GM18858 (cell line): ENCODE measurements around the gene GPRC5C.
"Not testable (repeated sequence)": the region's sequence is repeated elsewhere in the genome, so short reads cannot be mapped to it uniquely, and the experiment has no call there.

Experiments used
- ATAC-seq: cut with Tn5 transposase; IDR thresholded peaks from one replicate; pipeline ENCODE4 v1.9.1; 2021; ENCODE audit not compliant: unreplicated experiment

The GPRC5C gene

DNA sequence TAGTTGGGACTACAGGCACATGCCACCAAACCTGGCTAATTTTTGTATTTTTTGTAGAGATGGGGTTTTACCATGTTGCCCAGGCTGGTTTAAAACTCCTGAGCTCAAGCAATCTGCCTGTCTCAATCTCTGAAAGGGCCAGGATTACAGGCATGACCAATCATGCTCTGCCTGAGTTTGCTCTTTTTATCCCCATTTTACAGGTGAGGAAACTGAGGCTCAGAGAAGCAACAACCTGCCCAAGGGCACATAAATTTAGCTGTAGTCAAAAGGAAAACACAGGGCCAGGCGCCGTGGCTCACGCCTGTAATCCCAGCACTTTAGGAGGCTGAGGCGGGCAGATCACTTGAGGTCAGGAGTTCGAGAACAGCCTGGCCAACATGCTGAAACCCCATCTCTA is 26.6 kb upstream of the GPRC5C start:
- not testable (repeated sequence) for ATAC-seq

DNA sequence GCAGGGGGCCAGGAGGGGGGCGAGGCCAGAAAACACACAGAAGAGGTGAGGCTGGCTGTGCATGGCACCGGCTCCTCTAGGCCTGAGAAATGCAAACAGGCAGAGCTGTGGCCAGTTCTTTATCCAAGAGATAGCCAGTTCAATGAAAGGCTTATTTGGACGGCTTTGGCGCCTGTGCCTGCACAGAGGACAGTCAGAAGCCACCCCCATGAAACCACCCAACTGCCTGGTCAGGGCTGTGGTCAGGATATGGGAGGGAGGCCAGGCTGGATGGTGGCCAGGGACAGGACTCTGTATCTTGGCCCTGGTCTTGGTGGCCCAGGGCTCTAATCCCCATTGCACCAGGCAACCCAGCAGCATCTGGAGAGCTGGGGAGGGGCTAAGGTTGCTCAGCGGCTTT is 24.5 kb upstream of the GPRC5C start:
- no peak for ATAC-seq

DNA sequence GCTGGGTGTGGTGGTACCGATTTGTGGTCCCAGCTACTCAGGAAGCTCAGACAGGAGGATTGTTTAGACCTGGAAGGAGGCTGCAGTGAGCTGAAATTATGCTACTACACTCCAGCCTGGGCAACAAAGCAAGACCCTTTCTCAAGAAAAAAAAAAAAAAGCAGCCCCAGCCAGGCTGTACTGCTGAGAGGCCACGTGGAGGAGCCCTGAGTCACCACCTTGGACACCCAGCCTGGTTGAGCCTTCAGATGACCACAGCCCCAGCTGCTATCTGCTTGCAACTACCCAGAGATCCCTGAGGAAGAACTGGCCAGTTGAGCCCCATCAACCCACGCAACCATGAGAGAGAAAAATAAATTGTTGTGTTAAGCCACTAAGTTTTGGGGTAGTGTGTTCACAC is 23.6 kb upstream of the GPRC5C start:
- ATAC-seq: no peak

DNA sequence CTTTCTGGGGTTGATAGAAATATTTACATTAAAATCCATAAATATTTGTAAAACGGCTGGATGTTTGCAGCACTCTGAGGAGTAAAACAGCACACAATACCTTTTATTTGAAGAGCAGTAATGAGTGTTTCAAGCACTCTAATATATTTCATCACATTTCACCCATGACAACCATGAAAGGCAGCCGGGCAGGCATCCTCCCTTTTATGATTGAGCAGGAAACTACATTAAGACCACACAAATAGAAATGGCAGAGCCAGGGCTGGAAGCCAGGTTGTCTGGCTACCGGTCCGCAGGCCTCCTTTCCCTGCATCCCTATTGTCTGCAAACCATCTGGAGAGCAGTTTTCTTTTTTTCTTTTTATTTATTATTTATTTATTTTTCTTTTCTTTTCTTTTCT is 23.1 kb upstream of the GPRC5C start:
- ATAC-seq: no peak

DNA sequence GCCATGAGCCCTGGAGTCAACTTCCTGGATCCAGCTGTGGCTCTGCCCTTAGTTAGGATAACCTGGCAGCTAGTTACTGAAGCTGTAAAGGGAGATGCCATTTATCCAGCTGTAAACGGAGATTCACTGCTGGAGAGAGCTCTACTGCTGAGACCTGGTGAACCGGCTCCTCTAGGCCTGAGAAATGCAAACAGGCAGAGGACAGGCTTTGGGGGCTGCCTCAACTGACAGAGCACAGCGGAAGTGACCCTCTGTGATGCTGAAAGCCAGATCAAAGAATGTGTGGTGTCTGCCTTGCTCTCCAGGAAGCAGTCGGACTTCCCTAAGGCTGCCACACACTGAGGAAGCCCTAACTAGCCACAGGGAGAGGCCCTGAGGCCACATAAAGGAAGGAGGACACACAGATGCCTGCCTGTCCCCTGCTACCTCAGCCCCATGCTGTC is 21.9 kb upstream of the GPRC5C start:
- ATAC-seq: no peak

DNA sequence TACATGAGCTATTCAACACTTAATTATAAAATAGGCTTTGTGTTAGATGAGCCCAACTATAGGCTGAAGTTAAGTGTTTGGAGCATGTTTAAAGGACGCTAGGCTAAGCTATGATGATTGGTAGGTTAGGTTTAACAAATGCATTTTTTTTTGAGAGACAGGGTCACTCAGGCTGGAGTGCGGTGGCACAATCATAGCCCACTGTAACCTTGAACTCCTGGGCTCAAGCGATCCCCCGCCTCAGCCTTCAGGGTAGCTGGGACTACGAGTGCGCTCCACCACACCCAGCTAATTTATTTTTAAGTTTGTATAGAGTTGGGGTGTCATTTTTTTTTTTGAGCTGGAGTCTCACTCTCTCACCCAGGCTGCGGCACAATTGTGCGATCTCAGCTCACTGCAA is 19.3 kb upstream of the GPRC5C start:
- no peak for ATAC-seq

DNA sequence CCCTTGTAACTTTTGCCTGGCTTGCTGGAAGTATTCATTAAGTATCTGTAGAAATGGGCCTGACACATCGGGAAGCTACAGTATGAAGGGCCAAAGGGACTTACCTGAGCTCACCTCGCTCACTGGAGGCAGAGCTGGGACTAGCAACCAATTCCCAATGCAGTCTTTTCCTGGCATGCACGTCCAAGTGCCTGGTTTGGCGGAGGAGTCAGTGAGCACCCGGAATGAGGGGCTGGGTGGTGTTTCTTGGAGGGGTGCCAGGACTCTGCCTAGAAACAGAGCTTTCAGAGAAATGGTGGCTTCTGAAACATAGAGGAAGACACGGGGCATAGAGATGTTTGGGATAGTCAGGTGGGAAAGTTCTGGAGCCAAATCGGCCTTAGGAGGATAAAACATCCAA is 18.4 kb upstream of the GPRC5C start:
- no peak for ATAC-seq

DNA sequence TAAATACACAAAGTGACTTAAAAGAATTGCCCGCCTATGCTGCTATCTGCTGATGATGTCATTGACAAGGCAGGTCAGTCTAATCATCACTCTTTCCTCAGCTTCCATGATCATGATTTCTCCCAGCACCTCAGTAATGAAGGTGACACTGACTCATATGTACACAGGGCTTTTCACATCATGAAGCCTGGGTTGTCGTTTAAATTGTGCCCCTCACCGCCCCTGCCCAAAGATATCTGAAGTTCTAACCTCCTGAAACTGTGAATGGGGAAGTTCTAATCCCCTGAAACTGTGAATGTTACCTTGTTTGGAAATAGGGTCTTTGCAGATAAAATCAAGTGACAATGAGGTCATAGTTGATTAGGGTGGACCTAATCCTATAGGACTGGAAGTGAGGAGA is 17.4 kb upstream of the GPRC5C start:
- ATAC-seq: no peak

DNA sequence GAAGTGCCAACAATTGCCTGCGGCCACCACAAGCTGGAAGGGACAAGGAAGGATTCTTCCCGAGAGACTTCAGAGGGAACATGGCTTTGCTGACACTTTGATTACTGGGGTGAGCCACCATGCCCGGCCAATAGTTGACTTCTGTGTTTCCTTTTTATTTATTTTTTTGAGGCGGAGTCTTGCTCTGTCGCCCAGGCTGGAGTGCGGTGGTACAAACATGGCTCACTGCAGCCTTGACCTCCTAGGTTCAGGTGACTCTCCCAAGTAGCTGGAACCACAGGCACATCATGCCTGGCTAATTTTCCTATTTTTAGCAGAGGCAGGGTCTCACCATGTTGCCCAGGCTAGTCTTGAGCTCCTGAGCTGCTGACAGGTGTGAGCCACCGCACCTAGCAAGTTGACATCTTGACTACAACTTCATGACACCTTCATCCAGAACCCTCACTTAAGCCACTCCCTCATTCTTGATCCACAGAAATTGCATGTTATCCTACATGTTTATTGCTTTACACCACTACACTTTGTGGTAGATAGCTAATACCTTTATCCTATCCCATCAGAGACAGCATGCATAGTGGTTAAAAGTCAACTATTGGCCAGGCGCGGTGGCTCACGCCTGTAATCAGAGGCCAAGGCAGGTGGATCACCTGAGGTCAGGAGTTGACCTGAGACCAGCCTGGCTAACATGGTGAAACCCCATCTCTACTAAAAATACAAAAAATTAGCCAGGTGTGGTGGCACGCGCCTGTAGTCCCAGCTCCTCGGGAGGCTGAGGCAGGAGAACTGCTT is 16.1 kb upstream of the GPRC5C start:
- no peak for ATAC-seq

DNA sequence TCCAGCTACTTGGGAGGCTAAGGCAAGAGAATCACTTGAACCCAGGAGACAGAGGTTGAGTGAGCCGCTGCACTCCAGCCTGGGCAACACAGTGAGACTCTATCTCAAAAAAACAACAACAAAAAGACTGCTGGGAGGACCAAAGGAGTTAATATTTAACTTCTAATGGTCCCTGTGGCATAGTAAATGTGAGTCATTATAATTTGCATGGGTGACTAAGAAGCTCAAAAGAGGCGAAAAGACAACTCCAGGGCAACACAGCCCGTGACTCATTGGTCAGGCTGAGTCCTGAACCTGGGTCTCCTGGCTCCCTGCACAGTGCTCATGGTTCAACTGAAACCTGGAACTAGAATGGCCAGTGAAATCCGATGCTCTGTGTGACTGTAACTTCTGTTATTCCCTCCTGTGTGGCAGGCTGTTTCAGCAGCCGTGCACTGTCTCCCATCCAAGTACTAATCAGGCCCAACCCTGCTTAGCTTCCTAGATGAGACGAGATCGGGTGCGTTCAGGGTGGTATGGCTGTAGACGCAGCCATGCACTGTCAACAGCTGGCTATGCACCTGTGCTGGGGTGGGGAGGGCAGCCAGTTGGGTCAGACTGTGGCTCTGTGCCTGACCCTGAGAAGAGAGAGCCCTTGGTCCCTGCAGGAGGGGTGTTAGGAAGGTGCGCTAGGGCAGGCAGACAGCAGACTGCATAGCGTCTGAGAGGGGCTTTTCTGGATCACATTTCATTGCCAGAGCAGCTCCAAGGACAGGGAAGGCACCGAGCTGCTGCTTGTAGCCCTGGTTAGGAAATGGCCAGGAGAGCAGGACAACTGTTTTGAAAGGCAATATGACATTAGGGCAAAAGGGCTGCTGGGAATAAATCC is 14.5 kb upstream of the GPRC5C start:
- ATAC-seq: no peak

DNA sequence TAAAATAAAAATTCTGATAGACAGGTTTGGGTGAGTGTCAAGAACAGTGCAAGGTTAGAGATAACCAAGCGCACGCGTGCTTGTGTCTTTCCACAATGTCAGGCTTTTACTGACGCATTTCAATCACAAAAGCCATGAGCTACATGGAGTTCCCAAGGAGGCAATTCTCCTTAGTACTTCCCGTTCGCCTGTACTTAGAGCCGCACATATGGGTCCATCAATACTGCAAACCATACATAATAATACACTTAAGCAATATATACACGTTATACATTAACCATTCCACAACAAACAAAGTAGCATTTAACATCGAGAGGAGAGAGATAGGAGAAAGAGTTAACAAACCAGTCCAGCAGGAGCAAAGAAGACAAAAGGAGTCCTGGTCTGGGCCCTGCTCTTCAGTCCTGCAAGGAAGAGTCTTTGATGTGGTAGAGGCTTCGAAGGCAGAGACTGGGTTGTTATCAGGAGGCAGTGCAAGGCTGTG is 11.9 kb upstream of the GPRC5C start:
- ATAC-seq: no peak

DNA sequence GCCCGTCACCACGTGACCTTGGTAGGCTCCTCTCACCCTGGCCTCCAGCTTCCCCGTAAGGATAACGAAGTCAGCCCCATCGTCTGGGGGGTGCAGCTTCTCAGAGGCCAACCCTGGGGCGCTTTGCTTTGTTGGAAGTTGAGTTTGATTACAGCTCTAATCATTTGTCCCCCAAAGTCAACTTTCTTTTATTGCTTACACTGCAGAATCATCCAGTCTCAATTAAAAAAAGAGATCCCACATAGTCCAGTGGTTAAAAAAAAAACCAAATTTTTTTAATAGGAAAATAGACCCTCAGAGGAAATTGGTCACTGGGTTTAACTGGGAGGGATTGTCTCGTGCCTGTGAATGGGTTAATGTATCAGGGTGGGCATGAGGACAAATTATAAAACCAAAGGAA is 7.8 kb upstream of the GPRC5C start:
- ATAC-seq: no peak

DNA sequence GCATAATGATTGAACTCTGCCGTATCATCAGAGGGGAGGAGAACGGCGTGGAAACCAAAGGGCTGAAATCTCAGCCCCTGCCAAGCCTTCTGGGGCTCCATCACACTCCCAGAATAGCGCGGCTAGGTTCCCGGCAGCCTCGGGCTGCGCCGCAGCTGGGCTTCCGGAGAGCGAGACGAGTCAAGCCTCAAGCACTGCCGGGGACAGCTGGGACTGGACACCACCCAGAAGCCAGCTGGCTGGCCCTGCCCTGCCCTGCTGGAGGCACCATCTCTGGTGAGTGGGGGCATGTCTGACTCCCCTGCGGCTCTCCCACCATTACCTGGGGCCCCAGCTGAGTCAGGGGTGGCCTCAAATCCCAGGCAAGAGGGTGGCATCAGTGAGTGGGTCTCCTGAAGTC is 7.2 kb upstream of the GPRC5C start:
- no peak for ATAC-seq

DNA sequence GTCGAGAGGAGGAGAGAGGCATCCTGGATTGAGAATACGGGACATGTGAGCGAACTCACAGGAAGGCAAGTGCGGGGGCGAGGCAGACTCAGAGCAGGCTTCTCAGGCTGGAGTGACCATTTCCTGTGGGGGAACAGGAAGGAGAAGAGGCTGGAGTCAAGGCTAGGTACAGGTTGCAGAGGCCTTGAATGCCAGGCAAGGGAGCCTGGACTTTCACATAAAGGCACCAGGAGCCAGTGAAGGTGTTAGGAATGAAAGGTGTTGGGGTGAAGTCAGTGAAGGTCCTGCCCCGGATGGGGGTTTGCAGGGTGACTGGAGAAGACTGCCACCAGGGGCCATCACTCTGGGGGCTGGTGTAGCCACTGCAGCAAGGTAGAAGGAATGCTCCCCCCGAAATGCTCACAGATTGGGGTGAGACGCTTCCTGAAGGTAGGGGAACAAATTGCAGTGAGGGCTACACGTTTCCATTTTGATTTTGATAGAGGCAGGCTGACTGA is 5.3 kb upstream of the GPRC5C start:
- ATAC-seq: no peak

DNA sequence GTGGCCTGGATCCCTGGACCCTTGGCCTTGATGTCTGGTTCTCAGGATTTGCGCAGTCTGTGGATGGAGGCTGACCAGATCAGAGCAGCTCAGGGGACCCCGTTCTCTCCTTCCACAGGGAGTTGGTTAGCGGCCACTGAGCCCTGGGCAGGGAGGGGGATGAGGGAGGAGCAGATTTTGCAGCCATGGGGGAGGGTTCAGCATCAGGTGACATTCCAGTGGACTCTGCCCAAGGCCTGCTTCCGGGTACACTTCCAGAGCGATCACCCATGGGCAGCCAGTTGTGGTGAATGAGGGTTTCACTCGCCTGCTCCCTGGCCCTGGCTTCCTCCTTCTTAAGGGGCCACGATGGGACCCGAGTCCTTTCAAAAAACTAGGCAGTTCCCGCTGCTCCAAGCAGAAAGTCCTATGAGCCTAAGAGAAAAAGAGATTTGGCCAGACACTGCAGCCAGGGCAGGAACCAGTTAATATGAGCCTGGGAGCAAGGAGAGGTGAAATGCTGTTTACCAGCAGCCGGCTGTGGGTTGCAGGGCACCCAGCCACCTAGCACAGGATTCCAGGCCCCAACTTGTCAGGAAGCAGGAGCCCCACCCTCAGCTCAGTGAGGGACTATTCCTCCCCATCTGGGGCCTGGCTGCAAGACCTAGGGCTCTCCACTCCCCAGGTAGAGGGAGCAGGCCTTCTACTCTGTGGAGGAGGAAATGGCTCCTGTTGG is 4.7 kb upstream of the GPRC5C start:
- ATAC-seq: no peak

DNA sequence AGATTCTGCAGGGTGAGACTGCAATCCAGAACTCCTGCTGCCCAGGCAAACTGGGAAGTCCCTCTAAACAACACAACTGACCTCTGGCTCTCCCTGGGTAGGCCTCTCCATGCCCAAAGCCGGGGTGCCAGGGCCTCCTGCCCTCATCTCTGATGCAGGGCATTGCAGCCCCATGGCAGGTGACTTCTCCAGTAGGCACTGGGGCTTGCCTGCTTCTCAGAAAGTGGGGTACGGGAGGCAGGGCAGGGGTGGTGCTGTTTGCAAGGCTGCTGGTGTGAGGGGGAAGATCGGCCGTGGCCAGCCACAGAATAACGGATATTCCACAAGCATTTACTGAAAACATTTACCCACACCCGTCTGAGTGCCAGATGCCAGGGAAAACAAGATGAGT is 4.1 kb upstream of the GPRC5C start:
- no peak for ATAC-seq

DNA sequence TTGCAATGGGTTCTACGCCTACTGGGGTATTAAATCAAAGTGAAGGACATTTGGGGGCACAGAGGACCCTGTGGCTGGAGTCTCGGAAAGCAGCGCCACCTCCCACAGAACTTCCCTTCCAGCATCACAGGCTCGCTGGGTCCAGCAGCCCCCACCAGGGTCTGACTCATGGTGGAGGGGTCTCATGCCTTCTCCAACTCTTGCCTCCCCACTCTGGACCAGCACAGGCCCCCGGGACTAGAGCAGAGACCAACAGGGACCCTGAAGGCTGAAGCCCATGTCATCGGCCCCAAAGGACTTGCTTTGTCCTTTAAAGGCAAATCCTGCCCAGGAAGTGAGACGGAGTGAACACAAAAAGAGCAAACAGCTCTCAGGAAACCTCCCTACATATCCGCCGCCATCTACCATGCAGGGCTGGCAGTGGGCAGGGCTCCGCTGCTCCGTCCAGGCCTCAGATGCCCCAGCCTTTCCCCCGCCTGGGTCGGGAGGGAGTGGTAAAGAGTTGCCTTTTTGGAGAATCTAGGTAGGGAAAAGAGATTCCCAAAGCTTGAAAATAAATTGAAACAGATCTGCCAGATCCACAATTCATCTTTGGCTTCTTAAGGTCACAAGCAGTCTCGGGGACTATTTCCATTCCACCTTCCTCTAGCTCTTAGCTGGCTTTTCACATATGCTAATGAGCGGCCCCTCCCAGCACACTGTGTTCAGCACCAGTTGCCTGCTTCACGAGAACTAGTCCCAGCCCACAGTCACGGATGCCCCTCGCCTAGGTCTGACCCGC is 2.1 kb upstream of the GPRC5C start:
- ATAC-seq: no peak

DNA sequence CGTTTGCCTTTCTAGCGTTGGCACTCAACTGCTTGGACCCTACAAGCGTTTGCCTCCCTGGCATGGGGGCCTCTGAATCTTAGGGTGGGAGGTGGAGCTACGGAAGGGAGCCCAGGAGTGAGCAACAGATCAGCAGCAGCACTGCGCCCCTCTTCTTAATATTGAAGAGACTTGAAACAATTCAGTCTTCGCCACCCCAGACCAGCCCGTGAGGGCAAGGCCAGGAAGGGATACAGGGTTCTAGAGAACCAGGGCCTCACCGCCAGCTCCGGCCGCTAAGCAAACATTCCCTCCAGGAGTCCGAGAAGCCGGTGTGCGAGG is 1.5 kb upstream of the GPRC5C start:
- ATAC-seq: no peak

DNA sequence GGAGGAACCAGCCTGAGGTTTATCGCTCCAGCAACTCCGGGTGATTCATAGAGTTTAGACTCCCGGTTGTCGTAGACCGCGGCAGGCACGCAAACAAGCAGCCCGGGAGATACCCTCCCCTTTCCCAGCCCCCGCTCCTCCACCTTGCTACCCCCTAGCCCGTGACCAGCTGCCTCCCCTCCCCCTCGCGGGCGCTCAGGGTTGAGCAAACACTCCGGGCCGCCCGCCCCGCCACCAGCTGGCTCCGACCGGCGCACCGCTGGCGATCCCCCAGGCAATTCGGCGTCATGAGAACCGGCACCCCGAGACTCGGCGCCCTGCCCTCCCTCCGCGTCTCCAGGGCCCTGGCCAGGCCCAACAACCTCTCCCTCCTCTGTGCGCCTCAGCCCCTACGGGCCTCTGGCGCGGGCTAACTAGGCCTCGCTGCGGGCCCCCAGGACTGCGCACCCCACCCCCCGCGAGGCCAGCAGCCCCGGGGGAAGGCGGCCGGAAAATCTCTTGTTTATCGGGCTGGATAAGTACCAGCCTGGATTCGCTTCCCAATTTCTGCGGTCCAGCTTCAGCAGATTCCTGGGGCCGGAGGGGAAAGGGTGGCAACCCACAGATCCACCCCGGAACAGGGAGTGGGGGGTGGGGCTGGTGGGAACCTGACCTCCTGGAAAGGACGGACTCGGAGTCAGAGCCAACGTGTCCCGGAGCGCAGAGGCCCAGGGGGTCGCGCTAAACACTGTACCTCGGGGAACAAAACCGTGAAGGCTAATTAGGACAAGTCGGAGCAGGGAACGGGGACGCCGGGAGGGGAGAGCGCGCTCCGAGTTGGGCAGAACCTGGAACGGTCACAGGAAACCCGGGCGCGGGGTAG is 951 bp upstream of the GPRC5C start:
- no peak for ATAC-seq

DNA sequence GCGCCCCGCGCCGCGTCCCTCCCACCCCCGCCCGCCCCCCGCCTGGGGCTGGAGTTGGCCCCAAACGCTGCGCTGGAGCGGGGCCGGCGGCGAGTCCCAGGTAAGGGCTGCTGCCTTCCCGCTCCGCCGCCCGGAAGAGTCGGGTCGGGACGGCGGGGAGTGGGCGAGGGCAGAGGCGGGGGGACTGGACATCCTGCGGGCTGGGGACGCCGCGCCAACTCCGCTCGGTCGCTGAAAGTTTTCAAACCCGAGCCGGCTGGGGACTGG is 469 bp downstream of the GPRC5C start:
- no peak for ATAC-seq
